Smooth muscle cell of the brain vasculature (primary cell): Measurements from ENCODE around the gene MOGAT2.

ENCODE experiments used
- DNase-seq: peaks from one replicate; pipeline ENCODE4 v3.0.0-alpha.2; 2012; ENCODE audit warnings: low read depth, low spot score

The MOGAT2 gene

GRCh38 chr11:75779960-75780359 lies 62.3 kb downstream of the MOGAT2 start:
- no peak for DNase-seq

DNA sequence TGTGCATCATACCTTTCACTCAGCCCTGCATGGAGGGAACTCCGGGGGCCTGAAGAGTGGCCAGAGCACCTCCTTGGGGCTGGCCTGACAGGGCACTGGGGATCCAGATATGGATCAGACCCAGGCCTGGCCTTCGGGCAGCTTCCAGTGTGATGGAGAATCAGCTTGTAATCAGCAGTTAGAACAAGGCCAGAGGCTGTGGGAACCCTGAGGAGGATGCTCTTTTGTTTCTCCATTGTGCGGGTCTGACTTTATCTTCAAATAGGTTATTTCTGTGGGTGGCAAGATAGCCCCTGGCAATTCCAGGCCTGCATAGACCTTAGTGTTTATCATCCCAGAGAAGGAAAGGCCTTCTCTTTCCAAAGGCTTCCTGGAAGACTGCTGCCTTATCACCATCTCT lies 63.2 kb downstream of the MOGAT2 start:
- DNase-seq = no peak

DNA sequence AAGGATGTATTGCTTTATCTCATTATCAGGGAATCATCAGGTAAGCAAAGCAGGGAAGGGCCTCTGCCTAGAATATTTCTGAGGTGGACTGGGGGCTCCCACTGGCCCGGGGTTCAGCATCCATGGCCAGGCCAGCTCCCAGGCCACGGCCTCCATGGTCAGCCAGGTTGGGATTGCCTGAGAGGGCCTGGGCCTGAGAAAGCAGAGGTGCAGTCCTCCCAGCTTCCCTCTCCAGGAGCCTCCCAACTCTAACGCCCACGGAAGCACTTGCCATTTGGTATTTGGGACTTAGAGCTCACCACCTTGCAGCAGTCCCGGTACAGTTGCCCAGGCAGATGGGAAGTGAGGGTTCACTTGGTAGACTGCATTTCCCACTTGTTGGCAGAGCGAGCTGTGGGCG lies 63.7 kb downstream of the MOGAT2 start:
- DNase-seq = no peak

- DNase-seq = no peak
These were observed 64.2 kb downstream of the MOGAT2 start for GRCh38 chr11:75781831-75782230.
